Measurements from ENCODE around the gene CRIM1. TPM values are rescaled to one million over a fixed set of nuclear protein-coding genes. Genes with fewer than 3 reads are reported as not detected.

CRIM1 gene
- total and polyA plus RNA-seq, 2 of the 8 experiments (the other 6 are each of a cell fraction or from before 2014, with no cell fraction given), result 9.4 to 28.4 TPM

- TF ChIP-seq, protein P1, sequence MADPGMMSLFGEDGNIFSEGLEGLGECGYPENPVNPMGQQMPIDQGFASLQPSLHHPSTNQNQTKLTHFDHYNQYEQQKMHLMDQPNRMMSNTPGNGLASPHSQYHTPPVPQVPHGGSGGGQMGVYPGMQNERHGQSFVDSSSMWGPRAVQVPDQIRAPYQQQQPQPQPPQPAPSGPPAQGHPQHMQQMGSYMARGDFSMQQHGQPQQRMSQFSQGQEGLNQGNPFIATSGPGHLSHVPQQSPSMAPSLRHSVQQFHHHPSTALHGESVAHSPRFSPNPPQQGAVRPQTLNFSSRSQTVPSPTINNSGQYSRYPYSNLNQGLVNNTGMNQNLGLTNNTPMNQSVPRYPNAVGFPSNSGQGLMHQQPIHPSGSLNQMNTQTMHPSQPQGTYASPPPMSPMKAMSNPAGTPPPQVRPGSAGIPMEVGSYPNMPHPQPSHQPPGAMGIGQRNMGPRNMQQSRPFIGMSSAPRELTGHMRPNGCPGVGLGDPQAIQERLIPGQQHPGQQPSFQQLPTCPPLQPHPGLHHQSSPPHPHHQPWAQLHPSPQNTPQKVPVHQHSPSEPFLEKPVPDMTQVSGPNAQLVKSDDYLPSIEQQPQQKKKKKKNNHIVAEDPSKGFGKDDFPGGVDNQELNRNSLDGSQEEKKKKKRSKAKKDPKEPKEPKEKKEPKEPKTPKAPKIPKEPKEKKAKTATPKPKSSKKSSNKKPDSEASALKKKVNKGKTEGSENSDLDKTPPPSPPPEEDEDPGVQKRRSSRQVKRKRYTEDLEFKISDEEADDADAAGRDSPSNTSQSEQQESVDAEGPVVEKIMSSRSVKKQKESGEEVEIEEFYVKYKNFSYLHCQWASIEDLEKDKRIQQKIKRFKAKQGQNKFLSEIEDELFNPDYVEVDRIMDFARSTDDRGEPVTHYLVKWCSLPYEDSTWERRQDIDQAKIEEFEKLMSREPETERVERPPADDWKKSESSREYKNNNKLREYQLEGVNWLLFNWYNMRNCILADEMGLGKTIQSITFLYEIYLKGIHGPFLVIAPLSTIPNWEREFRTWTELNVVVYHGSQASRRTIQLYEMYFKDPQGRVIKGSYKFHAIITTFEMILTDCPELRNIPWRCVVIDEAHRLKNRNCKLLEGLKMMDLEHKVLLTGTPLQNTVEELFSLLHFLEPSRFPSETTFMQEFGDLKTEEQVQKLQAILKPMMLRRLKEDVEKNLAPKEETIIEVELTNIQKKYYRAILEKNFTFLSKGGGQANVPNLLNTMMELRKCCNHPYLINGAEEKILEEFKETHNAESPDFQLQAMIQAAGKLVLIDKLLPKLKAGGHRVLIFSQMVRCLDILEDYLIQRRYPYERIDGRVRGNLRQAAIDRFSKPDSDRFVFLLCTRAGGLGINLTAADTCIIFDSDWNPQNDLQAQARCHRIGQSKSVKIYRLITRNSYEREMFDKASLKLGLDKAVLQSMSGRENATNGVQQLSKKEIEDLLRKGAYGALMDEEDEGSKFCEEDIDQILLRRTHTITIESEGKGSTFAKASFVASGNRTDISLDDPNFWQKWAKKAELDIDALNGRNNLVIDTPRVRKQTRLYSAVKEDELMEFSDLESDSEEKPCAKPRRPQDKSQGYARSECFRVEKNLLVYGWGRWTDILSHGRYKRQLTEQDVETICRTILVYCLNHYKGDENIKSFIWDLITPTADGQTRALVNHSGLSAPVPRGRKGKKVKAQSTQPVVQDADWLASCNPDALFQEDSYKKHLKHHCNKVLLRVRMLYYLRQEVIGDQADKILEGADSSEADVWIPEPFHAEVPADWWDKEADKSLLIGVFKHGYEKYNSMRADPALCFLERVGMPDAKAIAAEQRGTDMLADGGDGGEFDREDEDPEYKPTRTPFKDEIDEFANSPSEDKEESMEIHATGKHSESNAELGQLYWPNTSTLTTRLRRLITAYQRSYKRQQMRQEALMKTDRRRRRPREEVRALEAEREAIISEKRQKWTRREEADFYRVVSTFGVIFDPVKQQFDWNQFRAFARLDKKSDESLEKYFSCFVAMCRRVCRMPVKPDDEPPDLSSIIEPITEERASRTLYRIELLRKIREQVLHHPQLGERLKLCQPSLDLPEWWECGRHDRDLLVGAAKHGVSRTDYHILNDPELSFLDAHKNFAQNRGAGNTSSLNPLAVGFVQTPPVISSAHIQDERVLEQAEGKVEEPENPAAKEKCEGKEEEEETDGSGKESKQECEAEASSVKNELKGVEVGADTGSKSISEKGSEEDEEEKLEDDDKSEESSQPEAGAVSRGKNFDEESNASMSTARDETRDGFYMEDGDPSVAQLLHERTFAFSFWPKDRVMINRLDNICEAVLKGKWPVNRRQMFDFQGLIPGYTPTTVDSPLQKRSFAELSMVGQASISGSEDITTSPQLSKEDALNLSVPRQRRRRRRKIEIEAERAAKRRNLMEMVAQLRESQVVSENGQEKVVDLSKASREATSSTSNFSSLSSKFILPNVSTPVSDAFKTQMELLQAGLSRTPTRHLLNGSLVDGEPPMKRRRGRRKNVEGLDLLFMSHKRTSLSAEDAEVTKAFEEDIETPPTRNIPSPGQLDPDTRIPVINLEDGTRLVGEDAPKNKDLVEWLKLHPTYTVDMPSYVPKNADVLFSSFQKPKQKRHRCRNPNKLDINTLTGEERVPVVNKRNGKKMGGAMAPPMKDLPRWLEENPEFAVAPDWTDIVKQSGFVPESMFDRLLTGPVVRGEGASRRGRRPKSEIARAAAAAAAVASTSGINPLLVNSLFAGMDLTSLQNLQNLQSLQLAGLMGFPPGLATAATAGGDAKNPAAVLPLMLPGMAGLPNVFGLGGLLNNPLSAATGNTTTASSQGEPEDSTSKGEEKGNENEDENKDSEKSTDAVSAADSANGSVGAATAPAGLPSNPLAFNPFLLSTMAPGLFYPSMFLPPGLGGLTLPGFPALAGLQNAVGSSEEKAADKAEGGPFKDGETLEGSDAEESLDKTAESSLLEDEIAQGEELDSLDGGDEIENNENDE (IDR thresholded peaks at IDR 0.05; ENCODE audit: insufficient replicate concordance, low read length), result no peak
- TF ChIP-seq MAFK (IDR thresholded peaks at IDR 0.05; ENCODE audit: low read depth, low read length) (no peak), PHF8 (conservative IDR thresholded peaks at IDR 0.05; ENCODE audit: low read depth, low read length) (no peak), TCF12 (IDR thresholded peaks at IDR 0.05; ENCODE audit: low read depth, low read length) (no peak), BCL11A (IDR thresholded peaks at IDR 0.05; ENCODE audit: low read depth in 2 of 2, low read length in 2 of 2) (no peak), SIN3A (conservative IDR thresholded peaks at IDR 0.05 in 1 of 2, IDR thresholded peaks at IDR 0.05 in 1 of 2; ENCODE audit: low read depth in 1 of 2, low read length in 2 of 2) (no peak), TBP (IDR thresholded peaks at IDR 0.05; ENCODE audit: low read depth, low read length) (no peak), RFX5 (IDR thresholded peaks at IDR 0.05; ENCODE audit: borderline replicate concordance, low read depth, low read length) (no peak), HDAC2 (IDR thresholded peaks at IDR 0.05; ENCODE audit: borderline replicate concordance in 1 of 2, low read depth in 2 of 2, low read length in 2 of 2) (no peak)
- TF ChIP-seq, protein P2, sequence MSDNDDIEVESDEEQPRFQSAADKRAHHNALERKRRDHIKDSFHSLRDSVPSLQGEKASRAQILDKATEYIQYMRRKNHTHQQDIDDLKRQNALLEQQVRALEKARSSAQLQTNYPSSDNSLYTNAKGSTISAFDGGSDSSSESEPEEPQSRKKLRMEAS (IDR thresholded peaks at IDR 0.05), result no peak
Observed at GRCh38 chr2:36376319-36376765, 20.8 kb downstream of the CRIM1 start (continued).
